ENCODE measurements around the gene FKBP6. TPM values are rescaled to one million over a fixed set of nuclear protein-coding genes. Genes with fewer than 3 reads are reported as not detected.
"Not testable (repeated sequence)": the region's sequence is repeated elsewhere in the genome, so short reads cannot be mapped to it uniquely, and the experiment has no call there.

FKBP6 gene
- total and polyA plus RNA-seq, 3 donors from 2014 or later: 45.4 to 148 (median 60.9) TPM

DNA sequence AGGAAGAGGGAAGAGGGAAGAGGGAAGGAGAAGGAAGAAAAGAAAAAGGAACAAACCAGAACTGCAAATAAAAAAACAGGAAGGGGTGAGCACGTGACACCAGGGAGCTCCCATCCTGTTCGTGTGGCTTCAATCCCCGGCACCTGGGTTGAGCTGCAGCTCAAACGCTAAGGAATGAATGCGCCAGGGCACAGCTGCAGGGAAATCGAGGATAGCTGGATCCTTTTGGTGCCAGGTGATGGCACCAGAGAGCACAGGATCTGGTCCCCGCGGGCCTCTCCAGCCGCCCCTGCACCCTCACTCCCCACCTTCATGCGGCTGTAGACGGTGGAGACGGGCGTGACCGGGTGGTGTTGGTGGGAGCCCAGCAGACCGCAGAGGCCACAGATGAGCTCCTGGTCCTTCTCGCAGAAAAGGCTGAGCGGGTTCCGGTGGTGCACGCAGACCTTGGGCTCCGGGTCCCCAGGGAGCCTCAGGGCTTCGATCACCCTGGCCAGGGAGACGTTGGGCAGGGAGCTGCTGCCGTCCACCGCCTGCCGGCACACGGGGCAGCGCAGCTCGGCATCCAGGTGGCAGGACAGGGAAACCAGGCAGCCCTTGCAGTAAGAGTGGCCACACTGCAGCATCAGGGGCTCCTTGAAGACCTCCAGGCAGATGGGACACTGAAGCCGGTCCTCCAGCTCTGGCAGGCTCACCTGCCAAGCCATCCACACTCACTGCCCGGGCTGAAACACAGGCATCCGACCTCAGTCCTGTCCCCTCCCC, 3.7 kb upstream of the FKBP6 start:
- DNase-seq: peak; percentile 59
- H3K9me3 ChIP-seq; H3K4me3 ChIP-seq; H3K27me3 ChIP-seq; H3K36me3 ChIP-seq (ENCODE audit: low read depth, missing control alignments); H3K27ac ChIP-seq; intact Hi-C loops (cut with DNase I; ENCODE audit: low total_unique reads): not testable (repeated sequence)
- 28 to 31% methylated on average over 17 to 23 of the region's 31 CpGs for WGBS, 2 donors
- peaks cover 10% of the 10 kb centered on the region for H3K4me1 ChIP-seq
- peak in 2 of 3 experiments; percentile 10 to 42 for TF ChIP-seq CTCF (IDR thresholded peaks at IDR 0.05)

DNA sequence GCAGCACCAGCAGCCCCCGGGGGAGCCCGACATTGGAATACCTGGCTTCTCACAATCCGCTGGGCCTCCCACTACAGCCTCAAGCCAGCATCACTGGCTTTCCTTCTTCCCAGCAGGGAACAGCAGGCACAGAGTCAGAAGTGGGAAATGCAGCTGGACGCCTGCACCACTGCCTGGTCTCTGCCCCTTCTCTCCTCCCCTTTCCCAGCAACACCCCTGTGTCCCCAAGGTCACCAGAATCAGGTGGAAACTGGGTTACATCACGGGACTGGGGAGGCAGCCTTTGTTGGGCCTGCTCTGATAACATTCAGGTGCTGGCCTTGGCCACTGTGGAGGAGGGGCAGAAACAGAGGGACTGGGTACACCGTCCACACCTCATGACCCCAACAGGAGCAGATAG, 2.5 kb upstream of the FKBP6 start:
- H3K27me3 ChIP-seq; H3K36me3 ChIP-seq (ENCODE audit: low read depth, missing control alignments); H3K27ac ChIP-seq; intact Hi-C loops (cut with DNase I; ENCODE audit: low total_unique reads); H3K9me3 ChIP-seq; H3K4me3 ChIP-seq; DNase-seq; H3K4me1 ChIP-seq: not testable (repeated sequence)
- WGBS, 2 donors: 81 to 83% methylated on average over 1 to 6 of the region's 6 CpGs

DNA sequence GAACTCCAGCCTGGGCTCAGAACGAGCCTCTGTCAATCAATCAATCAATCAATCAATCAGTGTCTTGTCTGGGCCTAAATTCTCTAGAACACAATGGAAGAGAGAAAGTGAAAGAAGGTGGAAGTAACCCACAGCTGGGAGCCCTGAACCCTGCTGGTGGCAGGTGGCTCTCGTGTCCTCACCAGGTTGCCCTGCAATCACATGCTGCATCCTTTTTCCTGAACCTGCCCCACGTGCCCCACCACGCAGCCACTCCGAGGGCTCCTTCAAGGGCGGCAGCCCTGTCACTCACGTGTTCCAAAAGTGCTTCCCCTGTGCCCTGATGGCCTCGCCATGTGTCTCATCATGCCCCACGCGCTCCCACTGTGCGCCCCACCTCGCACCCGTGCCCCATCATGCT, 512 bp upstream of the FKBP6 start:
- DNase-seq; H3K27ac ChIP-seq; H3K27me3 ChIP-seq; intact Hi-C loops (cut with DNase I; ENCODE audit: low total_unique reads); H3K4me1 ChIP-seq; H3K9me3 ChIP-seq; H3K36me3 ChIP-seq (ENCODE audit: low read depth, missing control alignments): not testable (repeated sequence)
- 61 to 92% methylated on average over 9 to 11 of the region's 13 CpGs for WGBS, 2 donors
- peak overlapping the region; percentile 31 to 40 for H3K4me3 ChIP-seq

- Histone ChIP-seq H3K36me3 (ENCODE audit: low read depth, missing control alignments) (no peaks in the 10 kb centered on the region), H3K4me1 (peaks cover 5% of the 10 kb centered on the region), H3K27ac (no peak overlapping the region), H3K9me3 (no peaks in the 10 kb centered on the region), H3K4me3 (peak overlapping the region in 1 of 2 donors; percentile 40), H3K27me3 (no peaks in the 10 kb centered on the region)
- DNase-seq: no peak
- intact Hi-C loops (cut with DNase I; ENCODE audit: low total_unique reads): no loop called here
- 67 to 79% methylated on average over 7 to 10 of the region's 10 CpGs for WGBS, 2 donors
- no peak for TF ChIP-seq CTCF (IDR thresholded peaks at IDR 0.05)
- no peak for TF ChIP-seq POLR2A (IDR thresholded peaks at IDR 0.05)
Measured at GRCh38 chr7:73328696-73329095, 735 bp downstream of the FKBP6 start.

DNA sequence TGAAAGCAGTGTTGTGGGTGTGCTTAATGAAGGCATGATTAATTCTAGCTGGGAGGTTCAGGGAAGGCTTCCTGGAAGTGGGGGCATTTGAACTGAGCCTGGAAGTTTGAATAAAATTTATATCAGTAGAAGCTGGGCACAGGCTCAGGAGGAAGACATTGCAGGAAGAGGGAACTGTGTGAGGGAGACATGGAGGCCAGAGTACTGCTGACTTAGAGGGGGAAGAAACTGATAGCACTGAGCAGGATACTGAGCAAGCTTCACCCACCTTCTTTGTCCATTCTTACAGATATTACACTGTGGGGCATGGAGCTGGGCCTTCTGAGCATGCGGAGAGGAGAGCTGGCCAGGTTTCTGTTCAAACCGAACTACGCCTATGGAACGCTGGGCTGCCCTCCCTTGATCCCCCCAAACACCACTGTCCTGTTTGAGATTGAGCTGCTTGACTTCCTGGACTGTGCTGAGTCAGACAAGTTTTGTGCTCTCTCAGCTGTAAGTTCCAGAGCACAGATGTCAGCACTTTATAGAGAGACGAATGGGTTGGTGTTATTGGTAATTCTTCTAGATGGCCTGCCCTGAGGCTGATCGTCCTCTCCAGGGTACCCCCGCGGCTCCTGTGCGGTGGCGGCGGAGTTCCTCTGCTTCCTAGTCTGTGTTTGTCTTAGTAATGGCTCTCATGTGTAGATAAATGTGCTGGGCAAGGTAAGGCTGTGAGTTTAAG, 2.1 kb downstream of the FKBP6 start:
- Histone ChIP-seq H3K27me3 (no peaks in the 10 kb centered on the region), H3K36me3 (ENCODE audit: low read depth, missing control alignments) (no peaks in the 10 kb centered on the region), H3K27ac (no peak overlapping the region), H3K4me3 (no peak overlapping the region), H3K4me1 (no peaks in the 10 kb centered on the region), H3K9me3 (no peaks in the 10 kb centered on the region)
- intact Hi-C loops (cut with DNase I; ENCODE audit: low total_unique reads): no loop called here
- DNase-seq: no peak
- TF ChIP-seq CTCF (IDR thresholded peaks at IDR 0.05): no peak
- TF ChIP-seq POLR2A (IDR thresholded peaks at IDR 0.05): no peak
- WGBS, 2 donors: 78 to 79% methylated on average over 9 to 11 of the region's 11 CpGs
